GM18909 (cell line): ENCODE measurements around the gene CSTF3.
"Not testable (repeated sequence)": the region's sequence is repeated elsewhere in the genome, so short reads cannot be mapped to it uniquely, and the experiment has no call there.

Experiments
- ATAC-seq: cut with Tn5 transposase; IDR thresholded peaks from one replicate; pipeline ENCODE4 v1.9.1; 2021; ENCODE audit warnings: mild to moderate bottlenecking; ENCODE audit not compliant: unreplicated experiment, poor library complexity

The CSTF3 gene

GRCh38 chr11:33162831-33163230 is 1.6 kb upstream of the CSTF3 start:
- no peak for ATAC-seq

DNA sequence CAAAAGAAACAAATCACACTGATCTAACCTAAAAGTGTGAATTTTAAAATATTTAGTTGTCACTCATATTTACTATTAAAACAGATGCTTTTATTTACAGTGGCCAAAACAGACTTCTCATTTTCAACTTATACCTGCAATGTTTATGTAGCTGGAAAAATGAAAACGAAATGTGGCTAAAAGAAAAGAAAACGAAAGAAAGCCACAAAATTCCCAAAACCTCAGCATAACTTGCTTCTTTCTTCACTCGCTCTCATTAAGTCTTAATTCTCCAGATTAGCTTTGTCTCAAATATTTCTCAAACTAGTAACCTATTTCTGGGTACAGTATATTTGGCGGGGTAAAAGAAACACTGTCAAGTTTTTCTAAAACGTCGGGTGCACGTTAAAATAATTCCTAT is 693 bp downstream of the CSTF3 start:
- ATAC-seq, result no peak

GRCh38 chr11:33160136-33160535 is 1.1 kb downstream of the CSTF3 start:
- ATAC-seq, result no peak

DNA sequence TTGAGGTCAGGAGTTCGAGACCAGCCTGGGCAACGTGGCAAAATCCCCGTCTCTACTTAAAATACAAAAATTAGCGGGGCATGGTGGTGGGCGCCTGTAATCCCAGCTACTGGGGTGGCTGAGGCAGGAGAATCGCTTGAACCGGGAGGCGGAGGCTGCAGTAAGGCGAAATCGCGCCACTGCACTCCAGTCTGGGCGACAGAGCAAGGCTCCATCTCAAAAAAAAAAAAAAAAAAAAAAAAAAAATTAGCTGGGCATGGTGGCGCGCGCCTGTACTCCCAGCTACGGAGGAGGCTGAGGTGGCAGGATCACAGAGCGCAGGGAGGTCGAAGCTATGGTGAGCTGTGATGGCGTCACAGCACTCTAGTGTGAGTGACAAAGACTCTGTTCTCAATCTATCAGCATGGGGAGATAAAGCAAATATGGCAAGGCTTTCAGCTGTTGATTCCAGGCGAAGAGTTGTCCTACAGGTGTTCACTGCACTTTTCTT is 1.9 kb downstream of the CSTF3 start:
- ATAC-seq, result not testable (repeated sequence)

GRCh38 chr11:33158596-33159275 is 2.5 kb downstream of the CSTF3 start:
- no peak for ATAC-seq

DNA sequence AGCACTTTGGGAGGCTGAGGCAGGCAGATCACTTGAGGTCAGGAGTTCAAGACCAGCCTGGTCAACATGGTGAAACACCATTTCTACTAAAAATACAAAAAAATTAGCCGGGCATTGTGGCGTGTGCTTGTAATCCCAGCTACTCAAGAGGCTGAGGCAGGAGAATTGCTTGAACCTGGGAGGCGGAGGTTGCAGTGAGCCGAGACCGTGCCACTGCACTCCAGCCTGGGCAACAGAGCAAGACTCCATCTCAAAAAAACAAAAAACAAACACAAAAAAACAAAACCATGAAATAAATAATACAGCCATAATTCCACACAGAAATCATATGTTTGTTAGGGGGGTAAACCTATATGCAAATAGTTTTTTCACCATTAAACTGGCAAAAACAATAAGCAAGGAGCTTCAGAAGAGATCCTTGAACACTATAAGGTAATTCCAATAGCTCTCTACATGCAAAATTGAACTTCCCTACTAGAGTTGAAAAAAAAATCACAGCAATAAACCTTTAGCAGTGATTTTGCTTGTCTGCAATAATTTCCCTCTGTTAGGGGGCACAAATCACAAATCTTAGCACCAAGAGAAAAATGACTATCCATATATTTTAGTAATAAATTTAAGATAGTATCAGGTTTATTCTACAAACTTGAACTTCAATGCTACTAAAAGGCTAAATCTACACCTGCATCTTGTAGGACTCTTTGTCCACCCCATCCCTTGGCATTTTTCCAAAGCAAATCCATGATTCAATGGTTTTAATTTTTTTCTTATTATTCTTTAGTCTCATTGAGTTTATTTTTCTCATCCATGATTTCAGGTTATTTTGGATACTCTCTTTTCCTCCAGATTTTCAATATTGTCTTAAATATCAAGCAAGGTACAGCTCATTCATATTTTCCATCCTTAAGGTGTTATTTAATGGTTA is 3.9 kb downstream of the CSTF3 start:
- ATAC-seq, result no peak

DNA sequence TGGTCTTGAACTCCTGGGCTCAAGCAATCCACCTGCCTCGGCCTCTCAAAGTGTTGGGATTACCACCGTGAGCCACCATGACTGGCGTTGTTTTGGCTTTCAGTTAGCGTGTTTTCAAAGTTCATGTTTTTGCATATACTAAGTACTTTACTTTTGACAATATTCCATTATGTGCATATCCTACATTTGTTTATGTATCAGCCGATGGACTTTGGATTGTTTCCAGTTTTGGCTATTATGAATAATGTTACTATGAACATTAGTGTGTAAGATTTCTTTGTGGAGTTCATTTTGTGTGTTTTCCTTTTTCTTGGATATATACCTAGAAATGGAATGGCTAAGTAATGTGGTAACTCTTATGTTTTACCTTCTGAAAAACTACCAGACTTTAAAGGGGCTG is 9.9 kb downstream of the CSTF3 start:
- ATAC-seq, result no peak

GRCh38 chr11:33147559-33147958 is 13.7 kb downstream of the CSTF3 start:
- ATAC-seq, result no peak

GRCh38 chr11:33135768-33136443 is 25.4 kb downstream of the CSTF3 start:
- ATAC-seq, result no peak

- ATAC-seq, result no peak
These were observed 26.1 kb downstream of the CSTF3 start for GRCh38 chr11:33135216-33135615.

- no peak for ATAC-seq
These were observed 27.0 kb downstream of the CSTF3 start for GRCh38 chr11:33134276-33134675.

DNA sequence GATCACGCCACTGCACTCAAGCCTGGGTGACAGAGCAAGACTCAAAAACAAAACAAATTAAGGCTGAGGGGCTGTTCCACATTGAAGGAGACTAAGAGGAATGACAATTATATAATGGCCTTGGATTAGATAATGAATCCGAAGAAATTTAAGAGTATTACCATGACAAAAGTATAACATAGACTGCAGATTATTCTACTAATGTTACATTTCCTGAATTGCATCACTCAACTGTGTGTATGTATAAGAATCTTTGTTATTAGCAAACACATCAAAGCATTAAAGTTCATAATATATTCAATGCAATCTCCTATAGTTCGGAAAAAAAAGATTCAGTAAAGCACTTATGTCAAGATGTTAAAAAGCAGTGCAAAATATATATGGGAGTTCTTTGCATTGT is 27.5 kb downstream of the CSTF3 start:
- ATAC-seq, result no peak

DNA sequence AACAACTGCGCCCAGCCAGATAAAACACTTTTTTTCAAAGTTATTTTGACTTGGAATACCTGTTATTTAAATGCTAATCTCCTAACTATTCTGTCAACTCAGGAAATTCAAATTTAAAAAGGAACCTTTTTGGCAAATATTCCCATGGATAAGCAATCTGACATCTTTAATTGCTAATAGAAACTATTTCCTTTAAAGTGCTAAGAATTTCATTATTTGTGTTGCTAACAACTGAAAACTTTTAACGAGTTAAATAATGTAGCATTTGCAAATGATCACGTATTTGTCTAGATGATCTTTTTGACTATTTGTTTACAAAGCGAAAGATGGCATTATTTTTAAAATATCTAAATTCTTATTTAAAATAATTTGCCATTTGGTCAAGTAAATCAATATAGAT is 28.8 kb downstream of the CSTF3 start:
- no peak for ATAC-seq

GRCh38 chr11:33128739-33129138 is 32.5 kb downstream of the CSTF3 start:
- ATAC-seq, result no peak

GRCh38 chr11:33125611-33126010 is 35.7 kb downstream of the CSTF3 start:
- ATAC-seq, result no peak

DNA sequence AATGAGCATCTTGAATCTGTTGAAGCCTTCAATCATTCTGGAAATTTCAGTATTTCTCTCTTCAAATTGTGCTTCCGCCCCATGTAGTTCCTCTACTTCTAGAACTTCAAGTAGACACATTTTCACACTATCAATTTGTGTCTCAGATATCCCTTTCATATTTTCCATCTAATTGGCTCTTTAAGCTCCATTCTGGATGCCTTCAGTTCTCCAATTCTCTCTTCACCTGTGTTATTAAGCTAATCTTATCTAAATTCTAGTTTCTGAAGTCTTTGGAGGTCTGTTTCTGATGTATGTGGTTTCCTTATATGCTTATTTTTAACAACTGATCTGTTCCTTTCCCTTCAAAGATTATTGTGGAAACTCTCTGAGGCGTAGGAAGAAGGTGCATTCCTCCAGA is 36.3 kb downstream of the CSTF3 start:
- no peak for ATAC-seq

GRCh38 chr11:33122696-33123095 is 38.6 kb downstream of the CSTF3 start:
- not testable (repeated sequence) for ATAC-seq

DNA sequence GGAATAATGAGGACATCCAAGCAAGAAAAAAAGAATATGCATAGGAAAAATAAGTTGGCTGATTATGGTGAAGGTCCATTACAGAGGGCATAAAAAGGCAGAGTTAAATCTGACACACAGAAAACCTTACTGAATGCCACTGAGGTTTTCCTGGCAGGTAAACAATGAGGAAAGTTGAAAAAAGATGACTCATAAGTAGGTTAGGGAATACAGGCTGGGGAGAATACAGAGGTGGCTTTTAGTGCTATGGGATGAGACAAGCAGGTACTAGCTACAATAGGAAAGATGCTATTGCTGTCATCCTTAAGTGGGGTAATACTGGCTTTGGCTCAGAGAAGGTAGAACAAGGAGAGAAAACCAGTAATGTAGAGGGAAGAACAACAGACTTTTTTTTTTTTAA is 44.7 kb downstream of the CSTF3 start:
- no peak for ATAC-seq

DNA sequence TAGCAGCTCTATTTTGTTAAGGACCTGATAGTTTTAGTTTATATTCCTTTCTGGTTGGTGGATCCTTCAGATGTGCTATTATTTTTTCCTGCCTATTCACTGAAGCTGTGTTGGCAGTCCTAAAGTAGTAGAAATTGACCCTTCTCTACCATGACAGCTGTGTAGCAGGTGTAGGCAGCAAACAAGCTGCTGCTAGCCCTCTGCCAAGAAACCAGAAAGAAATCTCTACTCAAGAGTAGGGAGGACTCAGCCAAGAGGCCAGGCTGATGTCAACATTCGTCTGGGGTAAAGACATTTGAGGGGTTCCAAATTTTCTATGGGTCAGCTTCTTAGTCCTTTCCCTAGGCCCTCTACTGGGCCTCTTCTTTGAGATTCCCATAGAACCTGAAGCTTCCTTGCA is 51.2 kb downstream of the CSTF3 start:
- ATAC-seq, result no peak

DNA sequence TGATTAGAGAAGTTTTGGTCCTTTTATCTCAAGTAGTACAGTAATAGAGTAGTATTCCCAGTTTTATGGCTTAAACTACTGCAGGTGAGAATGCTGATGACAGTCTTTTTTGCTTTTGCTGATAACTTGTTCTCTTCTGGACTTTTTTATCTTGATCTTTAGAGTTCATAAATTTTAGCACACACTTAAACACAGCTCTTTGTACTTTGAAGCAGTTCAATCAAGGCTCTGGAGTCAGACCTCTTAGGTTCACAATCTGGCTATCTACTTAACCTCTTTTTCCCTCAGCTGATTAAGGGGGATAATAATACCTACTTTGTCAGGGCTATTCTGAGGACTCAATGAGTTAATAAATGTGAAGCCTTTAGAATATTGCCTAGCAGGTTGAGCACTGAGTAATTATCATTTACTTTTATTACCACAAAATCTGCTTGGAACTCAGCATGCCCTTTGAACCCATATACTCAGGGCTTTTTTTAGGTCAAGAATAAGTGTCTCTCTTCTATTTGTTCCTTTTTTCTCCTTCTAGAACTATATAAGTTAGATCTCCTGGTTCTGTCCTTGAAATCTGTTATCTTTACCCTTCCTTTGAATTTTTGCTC is 51.9 kb downstream of the CSTF3 start:
- ATAC-seq, result no peak

DNA sequence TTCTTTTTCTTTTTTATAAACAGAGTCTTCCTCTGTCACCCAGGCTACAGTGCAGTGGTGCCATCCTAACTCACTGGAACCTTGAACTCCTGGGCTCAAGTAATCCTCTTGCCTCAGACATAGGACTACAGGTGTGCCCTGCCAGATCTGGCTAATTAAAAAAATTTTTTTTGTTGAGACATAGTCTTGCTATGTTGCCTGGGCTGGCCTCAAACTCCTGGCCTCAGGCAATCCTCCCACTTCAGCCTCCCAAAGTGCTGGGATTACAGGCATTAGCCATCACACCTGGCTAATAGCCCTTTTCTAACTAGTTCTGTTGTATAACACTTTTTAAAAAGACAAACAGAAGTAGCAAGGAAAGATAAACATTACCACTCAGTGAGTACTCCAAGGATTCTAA is 57.4 kb downstream of the CSTF3 start:
- ATAC-seq, result no peak
